NCI-H69 (cell line): Measurements from ENCODE around the gene TRAPPC2L.
"Not testable (repeated sequence)": the region's sequence is repeated elsewhere in the genome, so short reads cannot be mapped to it uniquely, and the experiment has no call there.

ENCODE experiments used
- DNase-seq: peaks from one replicate; lab custom pipeline; 2025; lab: John Stamatoyannopoulos, UW

TRAPPC2L gene

DNA sequence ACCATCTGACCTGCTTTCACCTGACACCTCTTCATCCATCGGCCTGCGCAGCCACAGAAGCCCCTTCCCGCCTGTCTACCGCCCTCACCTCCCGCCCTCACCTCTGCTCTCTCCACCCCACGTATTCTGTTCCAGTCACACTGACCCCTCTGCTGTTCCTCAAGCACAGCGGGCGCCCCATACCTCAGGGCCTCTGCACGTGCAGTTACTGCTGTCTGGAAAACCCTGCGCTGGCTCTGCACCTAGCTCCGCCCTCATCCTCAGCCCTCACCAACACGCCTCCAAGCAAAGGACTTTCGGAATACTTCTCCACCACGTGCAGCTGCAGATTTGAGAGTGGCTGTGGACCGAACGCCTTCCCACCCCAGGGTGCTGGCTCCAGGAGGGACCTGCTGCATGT lies 34.2 kb downstream of the TRAPPC2L start:
- no peak for DNase-seq

GRCh38 chr16:88892065-88892464 lies 35.1 kb downstream of the TRAPPC2L start:
- DNase-seq: no peak

DNA sequence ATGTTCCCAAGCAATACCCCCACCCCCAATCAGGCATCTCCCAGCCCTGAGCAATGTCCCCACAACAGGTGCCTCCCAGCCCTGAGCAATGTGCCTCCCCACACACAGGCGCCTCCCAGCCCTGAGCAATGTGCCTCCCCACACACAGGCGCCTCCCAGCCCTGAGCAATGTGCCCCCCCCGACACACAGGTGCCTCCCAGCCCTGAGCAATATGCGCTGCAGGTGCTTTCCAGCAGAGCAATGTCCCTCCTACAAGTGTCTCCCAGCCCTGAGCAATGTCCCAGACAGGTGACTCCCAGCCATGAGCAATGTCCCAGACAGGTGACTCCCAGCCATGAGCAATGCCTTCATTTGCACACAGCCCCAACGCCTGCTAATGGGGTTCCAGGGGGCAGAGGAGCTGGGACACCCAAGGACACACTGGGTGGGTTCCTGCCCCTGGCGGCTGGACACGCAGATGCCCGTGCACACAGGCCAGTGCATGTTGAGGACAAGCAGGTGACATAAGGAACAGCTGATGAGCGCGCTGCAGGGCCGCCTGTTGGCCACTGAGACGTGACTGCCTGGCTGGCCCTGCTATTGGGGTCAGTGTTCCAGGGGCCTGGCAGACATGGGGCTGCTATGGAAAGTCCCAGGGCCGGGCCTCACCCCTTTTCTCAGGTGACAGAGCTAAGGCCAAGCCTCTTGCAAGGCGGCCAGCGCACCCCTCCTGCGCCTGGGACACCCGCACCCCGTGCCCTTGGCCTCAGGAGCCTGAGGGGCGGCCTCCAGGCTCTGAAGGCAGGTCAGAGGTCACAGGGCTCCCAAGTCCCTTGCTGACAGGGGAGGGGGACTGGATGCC lies 36.4 kb downstream of the TRAPPC2L start:
- DNase-seq: no peak

- not testable (repeated sequence) for DNase-seq
These were observed 37.3 kb downstream of the TRAPPC2L start for GRCh38 chr16:88894266-88894665.

DNA sequence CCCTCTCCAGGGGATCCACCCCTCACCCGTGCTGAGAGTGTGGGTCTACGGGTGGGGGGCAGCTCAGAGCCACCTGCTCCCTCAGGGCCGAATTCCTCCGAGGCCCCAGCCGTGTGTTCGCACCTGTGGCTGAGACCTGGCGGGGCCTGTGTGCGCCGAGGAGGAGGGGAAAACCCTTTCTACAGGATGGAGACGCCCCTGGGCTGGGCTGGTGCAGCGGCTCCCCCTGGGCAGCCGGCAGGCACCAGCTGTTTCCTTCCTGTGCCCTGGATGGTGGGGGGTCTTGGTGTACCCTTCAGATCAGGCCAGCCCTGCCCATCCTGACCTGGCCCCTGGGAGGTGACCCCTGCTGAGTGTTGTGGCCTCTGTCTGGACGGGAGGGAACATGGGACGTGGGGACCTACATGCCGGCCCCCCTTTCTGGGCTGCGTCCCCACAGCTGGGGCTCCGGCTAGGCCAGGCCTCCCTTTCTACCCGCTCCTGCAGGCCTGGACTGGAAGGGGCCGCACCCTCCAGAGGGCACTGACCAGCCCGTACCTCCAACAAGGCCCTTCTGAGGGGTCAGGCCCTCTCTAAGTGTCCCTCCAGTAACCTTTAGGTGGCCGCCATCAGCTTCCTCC lies 37.9 kb downstream of the TRAPPC2L start:
- DNase-seq: no peak

GRCh38 chr16:88895335-88895734 lies 38.4 kb downstream of the TRAPPC2L start:
- no peak for DNase-seq

- no peak for DNase-seq
These were observed 39.5 kb downstream of the TRAPPC2L start for GRCh38 chr16:88896238-88897070.

GRCh38 chr16:88897696-88898425 lies 40.9 kb downstream of the TRAPPC2L start:
- DNase-seq: no peak

DNA sequence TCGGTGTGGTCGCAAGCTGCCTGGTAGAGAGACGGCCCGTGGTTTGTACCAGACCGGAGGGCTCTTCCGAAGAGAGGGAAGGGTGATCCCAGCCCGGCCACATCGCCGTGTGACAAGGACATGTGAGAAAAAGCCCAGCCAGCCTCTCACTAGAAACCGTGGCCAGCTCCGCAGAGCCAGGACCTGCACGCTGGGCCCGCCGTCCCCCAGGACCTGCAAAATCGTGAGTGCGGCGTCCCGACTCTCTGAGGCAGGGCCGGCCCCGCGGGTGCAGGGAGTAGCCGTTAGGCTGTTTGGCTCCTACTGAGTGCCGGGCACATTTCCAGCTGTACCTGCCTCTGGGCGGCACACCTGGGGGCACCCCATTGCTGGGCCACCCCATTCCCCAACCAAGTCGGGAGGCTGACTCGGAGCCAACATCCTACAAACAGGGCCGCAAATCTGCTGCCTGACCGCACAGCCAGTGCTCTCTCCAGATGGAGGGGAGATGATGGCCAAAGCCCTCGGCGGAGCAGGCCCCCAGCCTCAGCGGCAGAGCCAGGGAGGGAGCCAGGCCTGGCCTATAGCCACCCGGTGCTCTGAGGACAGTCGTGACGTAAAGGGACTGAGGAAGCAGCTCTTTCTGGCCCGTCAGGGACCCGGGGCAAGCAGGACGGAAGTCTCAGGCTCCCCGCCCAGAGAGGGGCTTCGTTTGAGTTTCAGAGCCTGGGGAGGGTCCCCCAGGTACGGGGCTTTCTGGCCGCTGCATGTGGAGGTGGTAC lies 43.2 kb downstream of the TRAPPC2L start:
- DNase-seq: no peak

DNA sequence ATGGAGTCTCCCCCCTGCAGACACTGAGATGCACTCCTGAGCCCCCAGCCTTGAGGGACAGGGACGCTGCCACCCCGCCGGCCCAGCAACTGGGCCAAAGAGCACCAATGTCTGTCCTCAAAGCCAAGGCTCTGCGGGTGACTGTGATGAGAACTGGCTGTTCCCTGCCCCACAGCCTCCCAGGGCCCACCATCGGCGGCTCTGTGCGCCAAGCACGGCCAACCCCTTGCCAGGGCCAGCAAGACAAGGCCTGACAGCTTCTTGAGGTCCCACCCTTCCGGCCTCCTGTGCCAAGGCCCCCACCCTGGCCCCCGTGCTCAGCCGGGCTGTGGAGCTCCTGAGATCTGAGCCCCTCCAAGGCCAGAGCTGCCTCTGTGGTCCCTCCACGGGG lies 43.7 kb downstream of the TRAPPC2L start:
- DNase-seq: no peak

DNA sequence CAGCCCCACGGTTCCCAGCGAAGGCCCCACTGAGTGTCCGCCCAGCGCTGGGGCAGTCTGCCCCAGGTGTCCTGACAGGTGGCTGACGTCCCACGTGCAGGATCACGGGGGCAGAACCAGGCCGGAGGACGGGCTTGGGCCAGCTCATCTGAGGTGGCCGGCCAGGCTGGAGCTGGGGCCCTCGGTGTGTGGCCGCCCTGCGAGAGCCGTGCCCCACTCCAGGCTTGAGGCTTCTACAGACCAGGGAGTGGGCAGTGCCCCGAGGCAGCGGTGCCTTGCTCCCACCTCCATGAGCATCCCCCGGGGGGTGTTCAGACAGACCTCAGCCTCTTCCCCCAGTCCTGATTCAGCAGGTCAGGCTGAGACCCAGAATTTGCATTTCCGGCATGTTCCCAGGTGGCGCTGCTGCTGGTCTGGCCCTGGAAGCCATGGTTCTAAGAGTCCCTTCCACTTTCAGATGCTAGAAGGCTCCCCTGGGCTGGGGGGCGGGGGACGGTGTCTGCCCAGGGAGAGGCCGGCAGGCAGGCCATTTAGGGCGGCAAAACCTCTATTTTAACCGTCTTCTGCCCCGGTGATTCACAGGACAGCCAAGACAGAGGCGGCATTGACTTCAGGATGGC lies 44.9 kb downstream of the TRAPPC2L start:
- no peak for DNase-seq

GRCh38 chr16:88902744-88903143 lies 45.8 kb downstream of the TRAPPC2L start:
- DNase-seq: no peak

GRCh38 chr16:88903267-88903666 lies 46.3 kb downstream of the TRAPPC2L start:
- DNase-seq: no peak

DNA sequence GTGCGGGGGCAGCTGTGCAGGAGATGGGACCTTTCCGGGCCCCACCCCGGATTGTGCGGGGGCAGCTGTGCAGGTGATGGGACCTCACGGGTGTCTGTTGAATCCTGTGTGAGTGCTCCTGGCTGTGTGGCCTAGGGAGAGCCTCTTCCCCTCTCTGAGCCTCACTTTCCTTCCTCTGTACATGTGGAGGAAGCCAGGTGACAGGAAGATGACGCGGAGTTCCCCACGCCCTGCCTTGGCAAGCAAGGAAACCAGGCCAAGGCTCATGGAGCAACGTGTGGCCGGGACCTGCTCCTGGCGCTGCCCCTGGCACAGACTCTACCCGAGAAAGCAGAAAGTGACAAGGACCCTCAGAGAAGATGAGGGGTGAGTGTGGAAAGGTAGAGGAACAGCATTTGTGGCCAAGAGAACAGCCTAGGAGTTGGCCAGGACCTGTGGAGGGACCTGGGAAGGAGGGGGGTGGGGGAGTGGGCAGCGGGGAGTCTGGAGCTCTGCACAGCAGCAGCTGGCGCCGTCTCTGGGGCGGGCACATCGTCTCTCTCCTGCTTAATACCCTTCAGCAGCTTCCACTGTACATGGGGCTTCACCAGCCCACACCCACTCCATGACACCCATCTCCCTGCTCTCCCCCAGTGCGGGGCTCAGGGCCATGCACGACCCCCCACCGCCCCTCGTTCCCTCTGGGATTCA lies 47.9 kb downstream of the TRAPPC2L start:
- peak; percentile 29 for DNase-seq

- peak; percentile 36 for DNase-seq
These were observed 48.6 kb downstream of the TRAPPC2L start for GRCh38 chr16:88905563-88905962.

- DNase-seq: no peak
These were observed 49.1 kb downstream of the TRAPPC2L start for GRCh38 chr16:88906020-88906419.

- DNase-seq: no peak
These were observed 49.7 kb downstream of the TRAPPC2L start for GRCh38 chr16:88906535-88907105.

DNA sequence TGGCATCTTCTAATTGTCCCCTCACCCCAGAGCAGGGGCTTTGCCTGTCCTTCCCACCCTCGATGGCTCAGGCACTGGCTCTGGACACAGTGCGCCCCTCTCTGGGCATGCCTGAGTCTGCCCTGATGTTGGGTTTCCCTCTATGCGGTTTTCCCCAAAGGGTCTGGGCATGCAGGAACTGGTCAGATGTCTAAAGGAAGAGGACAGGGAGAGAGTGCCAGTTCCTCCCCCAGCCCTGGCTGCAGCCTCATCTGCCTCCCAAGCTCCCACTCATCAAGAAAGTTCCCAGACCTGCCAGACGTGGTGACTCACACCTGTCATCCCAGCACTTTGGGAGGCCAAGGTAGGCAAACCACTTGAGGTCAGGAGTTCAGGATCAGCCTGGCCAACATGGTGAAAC lies 50.8 kb downstream of the TRAPPC2L start:
- no peak for DNase-seq

DNA sequence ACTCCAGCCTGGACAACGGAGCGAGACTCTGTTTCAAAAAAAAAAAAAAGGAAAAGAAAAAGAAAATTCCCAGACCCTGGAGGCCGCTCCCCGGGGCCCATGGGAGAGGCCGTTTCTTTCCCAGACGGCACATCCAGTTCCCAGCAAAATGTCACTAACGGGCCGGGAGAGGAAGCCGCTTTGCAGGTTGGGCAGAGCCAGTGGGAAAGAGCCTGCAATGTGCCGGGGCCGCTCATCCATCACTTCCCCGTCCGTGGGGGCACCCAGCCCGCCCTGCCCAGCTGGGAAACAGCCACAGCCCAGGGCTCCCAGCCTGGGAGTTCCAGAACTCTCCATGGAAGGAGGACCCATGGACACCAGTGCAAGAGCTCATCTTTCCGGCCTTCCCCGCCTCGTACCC lies 51.4 kb downstream of the TRAPPC2L start:
- no peak for DNase-seq
